GM12878 (cell line): ENCODE results near the gene NRSN1. TPM values are rescaled to one million over a fixed set of nuclear protein-coding genes. Genes with fewer than 3 reads are reported as not detected.

ENCODE experiments used
- ATAC-seq: fragments of 200-7000 bp; cut with Tn5 transposase; 3 replicates; pipeline ENCODE4 v1.9.1; 2020; ENCODE audit warnings: mild to moderate bottlenecking, moderate library complexity
- Bru-seq: library from RNA; stranded (reverse); fragments of 400-500 nt; gene quantifications from one replicate; lab custom pipeline; 2021; lab: Mats Ljungman, UMichigan
- BruChase-seq, 2 experiments: library from RNA; stranded (reverse); fragments of 400-500 nt; gene quantifications; one replicate each; lab custom pipeline; 2021; lab: Mats Ljungman, UMichigan
- BruUV-seq: library from RNA; stranded (reverse); fragments of 400-500 nt; replicated peaks from 2 replicates; lab custom pipeline; 2021; lab: Mats Ljungman, UMichigan
- CTCF ChIA-PET: fragments of 300-600 bp; sonication (Branson Sonifier 250); formaldehyde crosslinking; extraction: SDS; loops from one replicate; lab custom pipeline; 2021; ENCODE audit warnings: inconsistent platforms; lab: Yijun Ruan, JAX
- POLR2A ChIA-PET: fragments of 350-600 bp; formaldehyde crosslinking; extraction: SDS; loops from one replicate; lab custom pipeline; 2021; ENCODE audit warnings: inconsistent platforms; lab: Charles Lee
- RAD21 ChIA-PET: fragments of 300-600 bp; sonication (Branson Sonifier 250); formaldehyde crosslinking; loops from one replicate; lab custom pipeline; 2023; ENCODE audit warnings: antibody characterized with exemption; ENCODE audit not compliant: unreplicated experiment; lab: Charles Lee
- SMC1A ChIA-PET: fragments of 300-600 bp; sonication (Branson Sonifier 250); formaldehyde crosslinking; loops from one replicate; lab custom pipeline; 2023; ENCODE audit not compliant: unreplicated experiment, uncharacterized antibody; lab: Charles Lee
- DNase-seq: peaks from one replicate; pipeline ENCODE4 v3.0.0-alpha.2; 2011; ENCODE audit warnings: low read depth, low spot score
- FAIRE-seq: peaks from 3 replicates; lab custom pipeline; 2011; peaks lifted over from hg19 to GRCh38; lab: Jason Lieb, UNC
- H2AFZ ChIP-seq: 2 replicates; pipeline ENCODE4 v1.6.0; 2011; ENCODE audit warnings: low read depth, low read length, control low read depth; ENCODE audit not compliant: control insufficient read depth
- H3K27ac ChIP-seq: 2 replicates; pipeline ENCODE4 v1.5.1; 2011; ENCODE audit warnings: control low read depth; ENCODE audit not compliant: control insufficient read depth, insufficient read depth
- H3K27me3 ChIP-seq, 2 experiments: replicated peaks in 1 of 2; 2 replicates each; pipeline versions ENCODE4 v1.6.0 to v1.6.1; 2011; ENCODE audit warnings: low read length in 1 of 2; ENCODE audit not compliant: control insufficient read depth in 2 of 2, insufficient read depth in 2 of 2
- H3K36me3 ChIP-seq, 2 experiments: 2 replicates each; pipeline ENCODE4 v1.5.1; 2011; ENCODE audit warnings: low read length in 1 of 2; ENCODE audit not compliant: control insufficient read depth in 2 of 2, insufficient read depth in 2 of 2
- H3K4me1 ChIP-seq: 2 replicates; pipeline ENCODE4 v1.6.1; 2011; ENCODE audit warnings: mild to moderate bottlenecking, low read length, moderate library complexity, mixed read lengths; ENCODE audit not compliant: control insufficient read depth, insufficient read depth
- H3K4me2 ChIP-seq: 2 replicates; pipeline ENCODE4 v1.6.0; 2011; ENCODE audit warnings: control low read depth; ENCODE audit not compliant: control insufficient read depth, insufficient read depth
- H3K4me3 ChIP-seq: fragments of 200-600 bp; sonication (generic); 2 replicates; pipeline ENCODE4 v1.5.1; 2016
- H3K79me2 ChIP-seq: 2 replicates; pipeline ENCODE4 v1.6.0; 2011; ENCODE audit warnings: low read length; ENCODE audit not compliant: control insufficient read depth, insufficient read depth
- H3K9ac ChIP-seq: 2 replicates; pipeline ENCODE4 v1.8.0; 2011; ENCODE audit warnings: low read length, control low read depth, mixed read lengths; ENCODE audit not compliant: control insufficient read depth, insufficient read depth
- H3K9me3 ChIP-seq: replicated peaks from 3 replicates; pipeline ENCODE4 v1.5.1; 2011; ENCODE audit warnings: mild to moderate bottlenecking, low read length; ENCODE audit not compliant: control insufficient read depth, insufficient read depth
- H4K20me1 ChIP-seq: 2 replicates; pipeline ENCODE4 v1.6.0; 2011; ENCODE audit not compliant: control insufficient read depth, insufficient read depth
- CEBPZ ChIP-seq: fragments of 150-350 bp; IDR thresholded peaks from 2 replicates; pipeline ENCODE4 v1.6.1; 2016; ENCODE audit warnings: low read depth, low read length
- EGR1 ChIP-seq, 2 experiments: IDR thresholded peaks; 1 replicate in 1 of 2; 2 replicates in 1 of 2; pipeline ENCODE4 v1.6.1; 2011 to 2012; ENCODE audit warnings: low read depth in 2 of 2, low read length in 2 of 2, borderline replicate concordance in 1 of 2, mild to moderate bottlenecking in 1 of 2, moderate library complexity in 1 of 2
- ELK1 ChIP-seq: IDR thresholded peaks from 2 replicates; pipeline ENCODE4 v1.6.1; 2012; ENCODE audit warnings: low read depth, low read length, improper control_type of control experiment
- HDAC2 ChIP-seq: fragments of 200-600 bp; sonication (generic); IDR thresholded peaks from 2 replicates; pipeline ENCODE4 v1.6.1; 2017
- NRF1 ChIP-seq: conservative IDR thresholded peaks from 2 replicates; pipeline ENCODE4 v1.6.1; 2011; ENCODE audit warnings: mild to moderate bottlenecking, low read depth, low read length, improper control_type of control experiment
- PML ChIP-seq: IDR thresholded peaks from 2 replicates; pipeline ENCODE4 v1.6.1; 2012; ENCODE audit warnings: low read length, inconsistent platforms
- POLR2AphosphoS2 ChIP-seq: IDR thresholded peaks from 2 replicates; pipeline ENCODE4 v1.6.1; 2011; ENCODE audit warnings: low read depth, mild to moderate bottlenecking, low read length, improper control_type of control experiment, moderate library complexity
- RCOR1 ChIP-seq: conservative IDR thresholded peaks from 2 replicates; pipeline ENCODE4 v1.6.1; 2012; ENCODE audit warnings: low read depth, low read length, improper control_type of control experiment
- RELB ChIP-seq: fragments of 450-650 bp; IDR thresholded peaks from 2 replicates; pipeline ENCODE4 v1.6.1; 2017; ENCODE audit warnings: low read depth, mild to moderate bottlenecking, moderate library complexity
- SMC3 ChIP-seq: IDR thresholded peaks from 2 replicates; pipeline ENCODE4 v1.6.1; 2011; ENCODE audit warnings: low read length, improper control_type of control experiment, borderline replicate concordance
- TCF3 ChIP-seq: IDR thresholded peaks from 2 replicates; pipeline ENCODE4 v1.6.1; 2012; ENCODE audit warnings: low read depth, mild to moderate bottlenecking, low read length, borderline replicate concordance; ENCODE audit not compliant: insufficient read depth
- ZZZ3 ChIP-seq: IDR thresholded peaks from 2 replicates; pipeline ENCODE4 v1.6.1; 2011; ENCODE audit warnings: low read depth; ENCODE audit not compliant: control insufficient read depth, insufficient read length
- WGBS: methylation state at CpG from one replicate; pipeline ENCODE4 v1.1.6; 2016; ENCODE audit warnings: low lambda C conversion rate; ENCODE audit not compliant: insufficient replicate concordance, insufficient coverage; ENCODE audit errors: missing lambda C conversion rate; 5-methylcytosine and 5-hydroxymethylcytosine counted together
- in situ Hi-C: fragments of 300-500 bp; cut with MboI; formaldehyde crosslinking; loops from 9 replicates; pipeline ENCODE4 v1.14.3; 2018; ENCODE audit warnings: mixed read lengths
- intact Hi-C: fragments of 100-400 bp; cut with micrococcal nuclease; formaldehyde crosslinking; loops from one replicate; pipeline ENCODE4 v1.14.2; 2022; ENCODE audit not compliant: unreplicated experiment
- long read RNA-seq, 2 experiments: library from polyadenylated mRNA; unstranded; transcript quantifications; one replicate each; pipeline ENCODE4 v2.0.0, GENCODE V29; 2019 to 2020
- polyA minus RNA-seq, 3 experiments: library from RNA; depleted of rRNA, polyadenylated mRNA; stranded (reverse); fragments of >200 nt; gene quantifications; 2 replicates each; pipeline ENCODE4 v1.2.3, GENCODE V29; 2011
- polyA plus RNA-seq, 11 experiments: library from polyadenylated mRNA; depleted of rRNA in 4 of 11; unstranded in 6 of 11; stranded (reverse) in 5 of 11; fragments of >200 nt; fragmentation: Nextera tagmentation in 4 of 11; fragmentation: Illumina TruSeq in 1 of 11; extraction: Ambion mirVana in 4 of 11; extraction: Trizol in 1 of 11; gene quantifications; 1 replicate in 1 of 11; 2 replicates in 10 of 11; pipeline versions ENCODE4 v1.2.1 to v1.2.3, GENCODE V29; 2011 to 2016; ENCODE audit warnings: inconsistent platforms in 2 of 11, missing spikeins in 2 of 11, low read depth in 1 of 11
- total RNA-seq, 4 experiments: library from RNA; depleted of rRNA in 3 of 4; stranded (reverse); fragments of >200 nt in 3 of 4; fragmentation: Illumina TruSeq in 1 of 4; extraction: Trizol in 1 of 4; gene quantifications; 2 replicates each; pipeline versions ENCODE4 v1.2.1 to v1.2.3, GENCODE V29; 2013 to 2021

The NRSN1 gene
- total RNA-seq (2013; cell fraction: nucleolus; rRNA removed), result not detected in 2 replicates
- total RNA-seq (2014; rRNA removed) (not detected in 2 replicates), total RNA-seq (2014; rRNA removed; fragmentation: Illumina TruSeq; extraction: Trizol) (not detected in 2 replicates), total RNA-seq (2021) (not detected in 2 replicates), polyA plus RNA-seq (2011; rRNA removed) (not detected in 2 replicates), polyA plus RNA-seq (2014; fragmentation: Illumina TruSeq; extraction: Trizol) (not detected in 2 replicates), polyA plus RNA-seq (2014; fragmentation: Nextera tagmentation; extraction: Ambion mirVana) (not detected), polyA plus RNA-seq (2014; rRNA removed) (not detected in 2 replicates), polyA plus RNA-seq (2016; fragmentation: Nextera tagmentation; extraction: Ambion mirVana) (not detected), polyA minus RNA-seq (2011; rRNA and poly(A)+ RNA removed) (not detected in 2 replicates), Bru-seq, nascent RNA (not detected), BruChase-seq, experiment 1, labeled RNA remaining after a 6-hour chase (not detected), BruChase-seq, experiment 2, labeled RNA remaining after a 2-hour chase (not detected)
- not detected for polyA plus RNA-seq (2011; ENCODE audit: low read depth)
- not detected in 2 replicates for polyA plus RNA-seq (2011; cell fraction: cytosol; rRNA removed)
- not detected in 2 replicates for polyA plus RNA-seq (2011; cell fraction: nucleus; rRNA removed)
- not detected in 2 replicates for polyA plus RNA-seq (2012)
- not detected in 2 replicates for polyA minus RNA-seq (2011; cell fraction: cytosol; rRNA and poly(A)+ RNA removed)
- not detected in 2 replicates for polyA minus RNA-seq (2011; cell fraction: nucleus; rRNA and poly(A)+ RNA removed)
- long read RNA-seq, experiment 1, result 0 reads
- long read RNA-seq, experiment 2, result 0 reads

- FAIRE-seq, result no peak
- Histone ChIP-seq H3K9me3 (no peaks in the 10 kb centered on the region), H2AFZ (no peak within 1 kb of the TSS), H3K27me3 (no peaks in the 10 kb centered on the region), H3K79me2 (no peaks in the 10 kb centered on the region), H3K9ac (no peak within 1 kb of the TSS), H4K20me1 (no peaks in the 10 kb centered on the region), H3K4me1 (no peaks in the 10 kb centered on the region), H3K27ac (no peak within 1 kb of the TSS), H3K36me3 (no peaks in the 10 kb centered on the region), H3K4me2 (no peak within 1 kb of the TSS), H3K4me3 (no peak within 1 kb of the TSS)
- CTCF ChIA-PET, result no interaction called here
- POLR2A ChIA-PET, result no interaction called here
- intact Hi-C loops (no loop called here), in situ Hi-C loops (no loop called here)
- no peak for DNase-seq
- no peak for ATAC-seq
- SMC1A ChIA-PET, result no interaction called here
- 45% methylated on average over 30 of the region's 37 CpGs for WGBS
- no TSS peak for BruUV-seq
- RAD21 ChIA-PET, result no interaction called here
- TF ChIP-seq PML (no peak), RELB (no peak), EGR1 (IDR thresholded peaks at IDR 0.05; ENCODE audit: borderline replicate concordance in 1 of 2, low read depth in 2 of 2, low read length in 2 of 2) (no peak), ZZZ3 (no peak), POLR2AphosphoS2 (no peak), RCOR1 (no peak), ELK1 (no peak), TCF3 (no peak), CEBPZ (no peak), SMC3 (no peak), NRF1 (no peak), HDAC2 (no peak)
These were observed at the start of gene NRSN1 for GRCh38 chr6:24125980-24126379. Gene NRSN1 (plus strand): TSS chr6:24126215. CDS start chr6:24134328, 8,113 bp downstream.
